ENCODE measurements around the gene EIF3A.

- TF ChIP-seq CTCF (IDR thresholded peaks at IDR 0.05) (no peak), POLR2A (IDR thresholded peaks at IDR 0.05) (no peak), POLR2AphosphoS5 (IDR thresholded peaks at IDR 0.05) (no peak)
Measured at GRCh38 chr10:118994321-118994720, 86.3 kb downstream of the EIF3A start.

Data from prostate gland (tissue), 2 donors.